ENCODE results near the gene RAPGEF2.

DNA sequence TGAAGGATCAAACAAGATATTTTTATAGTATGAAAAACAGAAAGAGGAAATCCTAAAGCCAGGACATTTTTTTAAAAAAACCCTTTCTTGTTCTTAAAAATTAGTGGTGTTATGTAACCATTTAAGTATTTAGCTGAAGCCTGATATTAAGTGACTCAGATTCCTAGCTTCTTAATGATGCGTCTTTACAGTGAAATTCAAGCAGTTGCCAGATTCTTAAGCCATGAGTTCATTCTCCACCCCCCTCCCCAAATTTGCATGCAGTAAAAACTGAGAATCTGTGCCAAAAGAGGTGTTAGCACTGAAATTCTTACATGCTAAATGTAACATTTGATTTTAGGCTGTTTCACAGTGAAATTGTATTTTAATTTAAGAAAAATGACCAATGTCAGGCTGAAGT is 180.8 kb downstream of the RAPGEF2 start:
- TF ChIP-seq CTCF (tag by site-specific recombination; IDR thresholded peaks at IDR 0.05) (no peak), ZIC2 (tag by site-specific recombination; IDR thresholded peaks at IDR 0.05) (no peak), BCL11A (tag by site-specific recombination; IDR thresholded peaks at IDR 0.05; ENCODE audit: low read depth) (no peak), ZBTB7A (tag by site-specific recombination; IDR thresholded peaks at IDR 0.05; ENCODE audit: low read depth) (no peak), REST (tag by site-specific recombination; IDR thresholded peaks at IDR 0.05) (no peak), SETDB1 (IDR thresholded peaks at IDR 0.05; ENCODE audit: insufficient read length, low read length) (no peak), ZFP37 (tag by site-specific recombination; IDR thresholded peaks at IDR 0.05) (no peak), ZNF704 (tag by site-specific recombination; IDR thresholded peaks at IDR 0.05) (no peak), ZNF274 (IDR thresholded peaks at IDR 0.05; ENCODE audit: low read length) (no peak), ZNF274 (tag by site-specific recombination; IDR thresholded peaks at IDR 0.05; ENCODE audit: borderline replicate concordance) (no peak), PRDM10 (tag by site-specific recombination; IDR thresholded peaks at IDR 0.05) (no peak), KLF16 (tag by site-specific recombination; IDR thresholded peaks at IDR 0.05) (no peak)
- TF ChIP-seq, protein P1, sequence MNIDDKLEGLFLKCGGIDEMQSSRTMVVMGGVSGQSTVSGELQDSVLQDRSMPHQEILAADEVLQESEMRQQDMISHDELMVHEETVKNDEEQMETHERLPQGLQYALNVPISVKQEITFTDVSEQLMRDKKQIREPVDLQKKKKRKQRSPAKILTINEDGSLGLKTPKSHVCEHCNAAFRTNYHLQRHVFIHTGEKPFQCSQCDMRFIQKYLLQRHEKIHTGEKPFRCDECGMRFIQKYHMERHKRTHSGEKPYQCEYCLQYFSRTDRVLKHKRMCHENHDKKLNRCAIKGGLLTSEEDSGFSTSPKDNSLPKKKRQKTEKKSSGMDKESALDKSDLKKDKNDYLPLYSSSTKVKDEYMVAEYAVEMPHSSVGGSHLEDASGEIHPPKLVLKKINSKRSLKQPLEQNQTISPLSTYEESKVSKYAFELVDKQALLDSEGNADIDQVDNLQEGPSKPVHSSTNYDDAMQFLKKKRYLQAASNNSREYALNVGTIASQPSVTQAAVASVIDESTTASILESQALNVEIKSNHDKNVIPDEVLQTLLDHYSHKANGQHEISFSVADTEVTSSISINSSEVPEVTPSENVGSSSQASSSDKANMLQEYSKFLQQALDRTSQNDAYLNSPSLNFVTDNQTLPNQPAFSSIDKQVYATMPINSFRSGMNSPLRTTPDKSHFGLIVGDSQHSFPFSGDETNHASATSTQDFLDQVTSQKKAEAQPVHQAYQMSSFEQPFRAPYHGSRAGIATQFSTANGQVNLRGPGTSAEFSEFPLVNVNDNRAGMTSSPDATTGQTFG (tag by site-specific recombination; IDR thresholded peaks at IDR 0.05; ENCODE audit: borderline replicate concordance) = no peak
- TF ChIP-seq, protein P2, sequence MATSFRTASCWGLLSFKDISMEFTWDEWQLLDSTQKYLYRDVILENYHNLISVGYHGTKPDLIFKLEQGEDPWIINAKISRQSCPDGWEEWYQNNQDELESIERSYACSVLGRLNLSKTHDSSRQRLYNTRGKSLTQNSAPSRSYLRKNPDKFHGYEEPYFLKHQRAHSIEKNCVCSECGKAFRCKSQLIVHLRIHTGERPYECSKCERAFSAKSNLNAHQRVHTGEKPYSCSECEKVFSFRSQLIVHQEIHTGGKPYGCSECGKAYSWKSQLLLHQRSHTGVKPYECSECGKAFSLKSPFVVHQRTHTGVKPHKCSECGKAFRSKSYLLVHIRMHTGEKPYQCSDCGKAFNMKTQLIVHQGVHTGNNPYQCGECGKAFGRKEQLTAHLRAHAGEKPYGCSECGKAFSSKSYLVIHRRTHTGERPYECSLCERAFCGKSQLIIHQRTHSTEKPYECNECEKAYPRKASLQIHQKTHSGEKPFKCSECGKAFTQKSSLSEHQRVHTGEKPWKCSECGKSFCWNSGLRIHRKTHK (tag by site-specific recombination; IDR thresholded peaks at IDR 0.05) = no peak
- TF ChIP-seq, protein P3, sequence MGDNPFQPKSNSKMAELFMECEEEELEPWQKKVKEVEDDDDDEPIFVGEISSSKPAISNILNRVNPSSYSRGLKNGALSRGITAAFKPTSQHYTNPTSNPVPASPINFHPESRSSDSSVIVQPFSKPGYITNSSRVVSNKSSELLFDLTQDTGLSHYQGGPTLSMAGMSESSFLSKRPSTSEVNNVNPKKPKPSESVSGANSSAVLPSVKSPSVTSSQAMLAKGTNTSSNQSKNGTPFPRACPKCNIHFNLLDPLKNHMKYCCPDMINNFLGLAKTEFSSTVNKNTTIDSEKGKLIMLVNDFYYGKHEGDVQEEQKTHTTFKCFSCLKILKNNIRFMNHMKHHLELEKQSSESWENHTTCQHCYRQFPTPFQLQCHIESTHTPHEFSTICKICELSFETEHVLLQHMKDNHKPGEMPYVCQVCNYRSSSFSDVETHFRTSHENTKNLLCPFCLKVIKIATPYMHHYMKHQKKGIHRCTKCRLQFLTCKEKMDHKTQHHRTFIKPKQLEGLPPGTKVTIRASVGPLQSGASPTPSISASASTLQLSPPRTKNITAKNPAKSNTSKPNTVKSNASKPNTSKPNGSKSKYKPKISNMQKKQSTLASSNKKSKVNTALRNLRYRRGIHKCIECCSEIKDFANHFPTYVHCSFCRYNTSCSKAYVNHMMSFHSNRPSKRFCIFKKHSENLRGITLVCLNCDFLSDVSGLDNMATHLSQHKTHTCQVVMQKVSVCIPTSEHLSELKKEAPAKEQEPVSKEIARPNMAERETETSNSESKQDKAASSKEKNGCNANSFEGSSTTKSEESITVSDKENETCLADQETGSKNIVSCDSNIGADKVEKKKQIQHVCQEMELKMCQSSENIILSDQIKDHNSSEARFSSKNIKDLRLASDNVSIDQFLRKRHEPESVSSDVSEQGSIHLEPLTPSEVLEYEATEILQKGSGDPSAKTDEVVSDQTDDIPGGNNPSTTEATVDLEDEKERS (tag by site-specific recombination; IDR thresholded peaks at IDR 0.05) = no peak

Data from HEK293 (cell line).